ENCODE results near the gene KAT2B. TPM values are rescaled to one million over a fixed set of nuclear protein-coding genes. Genes with fewer than 3 reads are reported as not detected.

The KAT2B gene
- total and polyA plus RNA-seq, 4 donors = 7.5 to 58.5 (median 16.3) TPM

DNA sequence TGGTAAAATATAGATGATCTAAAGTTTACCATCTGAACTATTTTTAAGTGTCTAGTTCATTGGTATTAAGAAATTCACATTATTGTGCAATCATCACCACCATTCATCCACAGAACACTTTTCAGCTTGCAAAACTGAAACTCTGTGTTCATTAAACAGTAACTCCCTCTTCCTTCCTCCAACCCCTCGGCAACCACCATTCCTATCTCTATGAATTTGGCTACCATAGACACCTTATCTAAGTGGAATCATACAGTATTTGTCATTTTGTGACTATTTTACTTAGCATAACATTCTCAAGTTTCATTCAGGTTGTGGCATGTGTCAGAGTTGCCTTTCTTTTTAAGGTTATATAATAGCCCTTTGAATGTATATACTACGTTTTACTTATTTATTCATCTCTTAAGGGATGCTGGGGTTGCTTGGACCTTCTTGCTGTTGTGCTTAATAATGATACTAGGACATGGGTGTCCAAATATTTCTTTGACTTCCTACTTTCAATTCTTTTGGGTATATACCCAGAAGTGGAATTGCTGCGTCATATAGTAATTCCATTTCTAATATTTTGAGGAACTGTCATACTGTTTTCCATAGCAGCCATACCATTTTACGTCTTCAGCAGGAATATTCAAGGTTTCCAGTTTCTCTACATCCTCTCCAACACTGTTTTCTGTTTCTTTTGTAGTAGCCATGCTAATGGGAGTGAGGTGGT lies 20.9 kb downstream of the KAT2B start (continued):
- TF ChIP-seq, protein P1, sequence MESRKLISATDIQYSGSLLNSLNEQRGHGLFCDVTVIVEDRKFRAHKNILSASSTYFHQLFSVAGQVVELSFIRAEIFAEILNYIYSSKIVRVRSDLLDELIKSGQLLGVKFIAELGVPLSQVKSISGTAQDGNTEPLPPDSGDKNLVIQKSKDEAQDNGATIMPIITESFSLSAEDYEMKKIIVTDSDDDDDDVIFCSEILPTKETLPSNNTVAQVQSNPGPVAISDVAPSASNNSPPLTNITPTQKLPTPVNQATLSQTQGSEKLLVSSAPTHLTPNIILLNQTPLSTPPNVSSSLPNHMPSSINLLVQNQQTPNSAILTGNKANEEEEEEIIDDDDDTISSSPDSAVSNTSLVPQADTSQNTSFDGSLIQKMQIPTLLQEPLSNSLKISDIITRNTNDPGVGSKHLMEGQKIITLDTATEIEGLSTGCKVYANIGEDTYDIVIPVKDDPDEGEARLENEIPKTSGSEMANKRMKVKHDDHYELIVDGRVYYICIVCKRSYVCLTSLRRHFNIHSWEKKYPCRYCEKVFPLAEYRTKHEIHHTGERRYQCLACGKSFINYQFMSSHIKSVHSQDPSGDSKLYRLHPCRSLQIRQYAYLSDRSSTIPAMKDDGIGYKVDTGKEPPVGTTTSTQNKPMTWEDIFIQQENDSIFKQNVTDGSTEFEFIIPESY (IDR thresholded peaks at IDR 0.05) = peak; percentile 37

DNA sequence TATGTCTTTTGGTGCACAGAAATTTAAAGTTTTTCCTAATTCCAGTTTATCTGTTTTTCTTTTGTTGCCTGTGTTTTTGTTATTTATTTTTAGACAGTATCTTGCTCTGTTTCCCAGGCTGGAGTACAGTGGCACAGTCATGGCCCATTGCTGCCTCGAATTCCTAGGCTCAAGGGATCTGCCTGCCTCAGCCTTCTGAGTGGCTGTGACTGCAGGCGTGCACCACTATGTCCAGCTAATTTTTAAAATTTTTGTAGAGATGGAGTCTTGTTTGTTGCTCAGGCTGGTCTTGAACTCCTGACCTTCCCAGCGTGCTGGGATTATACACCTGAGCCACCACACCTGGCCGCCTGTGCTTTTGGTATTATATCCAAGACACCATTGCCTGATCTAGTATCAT lies 22.8 kb downstream of the KAT2B start:
- H3K4me1 ChIP-seq (ENCODE audit: control insufficient read depth in 4 of 4, insufficient read depth in 4 of 4, low read length in 3 of 4) = peaks cover 0 to 10% (median 6%) of the 10 kb centered on the region in 4 donors
- no peak for TF ChIP-seq FOXA1 (IDR thresholded peaks at IDR 0.05)
- TF ChIP-seq HNF4G (IDR thresholded peaks at IDR 0.05) = no peak
- TF ChIP-seq HNF4A (conservative IDR thresholded peaks at IDR 0.05) = no peak
- TF ChIP-seq TAF1 (conservative IDR thresholded peaks at IDR 0.05) = no peak
- no peak for TF ChIP-seq YY1 (IDR thresholded peaks at IDR 0.05)
- TF ChIP-seq, protein P2, sequence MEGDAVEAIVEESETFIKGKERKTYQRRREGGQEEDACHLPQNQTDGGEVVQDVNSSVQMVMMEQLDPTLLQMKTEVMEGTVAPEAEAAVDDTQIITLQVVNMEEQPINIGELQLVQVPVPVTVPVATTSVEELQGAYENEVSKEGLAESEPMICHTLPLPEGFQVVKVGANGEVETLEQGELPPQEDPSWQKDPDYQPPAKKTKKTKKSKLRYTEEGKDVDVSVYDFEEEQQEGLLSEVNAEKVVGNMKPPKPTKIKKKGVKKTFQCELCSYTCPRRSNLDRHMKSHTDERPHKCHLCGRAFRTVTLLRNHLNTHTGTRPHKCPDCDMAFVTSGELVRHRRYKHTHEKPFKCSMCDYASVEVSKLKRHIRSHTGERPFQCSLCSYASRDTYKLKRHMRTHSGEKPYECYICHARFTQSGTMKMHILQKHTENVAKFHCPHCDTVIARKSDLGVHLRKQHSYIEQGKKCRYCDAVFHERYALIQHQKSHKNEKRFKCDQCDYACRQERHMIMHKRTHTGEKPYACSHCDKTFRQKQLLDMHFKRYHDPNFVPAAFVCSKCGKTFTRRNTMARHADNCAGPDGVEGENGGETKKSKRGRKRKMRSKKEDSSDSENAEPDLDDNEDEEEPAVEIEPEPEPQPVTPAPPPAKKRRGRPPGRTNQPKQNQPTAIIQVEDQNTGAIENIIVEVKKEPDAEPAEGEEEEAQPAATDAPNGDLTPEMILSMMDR (IDR thresholded peaks at IDR 0.05; ENCODE audit: low read depth, low read length, missing input control) = no peak
- TF ChIP-seq RAD21 (IDR thresholded peaks at IDR 0.05) = no peak
- TF ChIP-seq, protein P3, sequence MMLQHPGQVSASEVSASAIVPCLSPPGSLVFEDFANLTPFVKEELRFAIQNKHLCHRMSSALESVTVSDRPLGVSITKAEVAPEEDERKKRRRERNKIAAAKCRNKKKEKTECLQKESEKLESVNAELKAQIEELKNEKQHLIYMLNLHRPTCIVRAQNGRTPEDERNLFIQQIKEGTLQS (IDR thresholded peaks at IDR 0.05) = no peak
- no peak for TF ChIP-seq GABPA (IDR thresholded peaks at IDR 0.05 in 1 of 2, conservative IDR thresholded peaks at IDR 0.05 in 1 of 2)
- TF ChIP-seq, protein P4, sequence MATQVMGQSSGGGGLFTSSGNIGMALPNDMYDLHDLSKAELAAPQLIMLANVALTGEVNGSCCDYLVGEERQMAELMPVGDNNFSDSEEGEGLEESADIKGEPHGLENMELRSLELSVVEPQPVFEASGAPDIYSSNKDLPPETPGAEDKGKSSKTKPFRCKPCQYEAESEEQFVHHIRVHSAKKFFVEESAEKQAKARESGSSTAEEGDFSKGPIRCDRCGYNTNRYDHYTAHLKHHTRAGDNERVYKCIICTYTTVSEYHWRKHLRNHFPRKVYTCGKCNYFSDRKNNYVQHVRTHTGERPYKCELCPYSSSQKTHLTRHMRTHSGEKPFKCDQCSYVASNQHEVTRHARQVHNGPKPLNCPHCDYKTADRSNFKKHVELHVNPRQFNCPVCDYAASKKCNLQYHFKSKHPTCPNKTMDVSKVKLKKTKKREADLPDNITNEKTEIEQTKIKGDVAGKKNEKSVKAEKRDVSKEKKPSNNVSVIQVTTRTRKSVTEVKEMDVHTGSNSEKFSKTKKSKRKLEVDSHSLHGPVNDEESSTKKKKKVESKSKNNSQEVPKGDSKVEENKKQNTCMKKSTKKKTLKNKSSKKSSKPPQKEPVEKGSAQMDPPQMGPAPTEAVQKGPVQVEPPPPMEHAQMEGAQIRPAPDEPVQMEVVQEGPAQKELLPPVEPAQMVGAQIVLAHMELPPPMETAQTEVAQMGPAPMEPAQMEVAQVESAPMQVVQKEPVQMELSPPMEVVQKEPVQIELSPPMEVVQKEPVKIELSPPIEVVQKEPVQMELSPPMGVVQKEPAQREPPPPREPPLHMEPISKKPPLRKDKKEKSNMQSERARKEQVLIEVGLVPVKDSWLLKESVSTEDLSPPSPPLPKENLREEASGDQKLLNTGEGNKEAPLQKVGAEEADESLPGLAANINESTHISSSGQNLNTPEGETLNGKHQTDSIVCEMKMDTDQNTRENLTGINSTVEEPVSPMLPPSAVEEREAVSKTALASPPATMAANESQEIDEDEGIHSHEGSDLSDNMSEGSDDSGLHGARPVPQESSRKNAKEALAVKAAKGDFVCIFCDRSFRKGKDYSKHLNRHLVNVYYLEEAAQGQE (IDR thresholded peaks at IDR 0.05) = no peak
- TF ChIP-seq, protein P5, sequence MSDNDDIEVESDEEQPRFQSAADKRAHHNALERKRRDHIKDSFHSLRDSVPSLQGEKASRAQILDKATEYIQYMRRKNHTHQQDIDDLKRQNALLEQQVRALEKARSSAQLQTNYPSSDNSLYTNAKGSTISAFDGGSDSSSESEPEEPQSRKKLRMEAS (IDR thresholded peaks at IDR 0.05) = no peak
- no peak for TF ChIP-seq RXRA (IDR thresholded peaks at IDR 0.05)
- TF ChIP-seq SP1 (IDR thresholded peaks at IDR 0.05) = no peak
- no peak for TF ChIP-seq NR2F2 (IDR thresholded peaks at IDR 0.05)
- TF ChIP-seq JUND (IDR thresholded peaks at IDR 0.05) = no peak
- no peak for TF ChIP-seq EGR1 (IDR thresholded peaks at IDR 0.05; ENCODE audit: low read depth in 2 of 2)
- no peak overlapping the region for H3K4me3 ChIP-seq (ENCODE audit: low read depth in 1 of 3, low read length in 3 of 3)
- no peak for DNase-seq (ENCODE audit: low spot score)
- no peaks in the 10 kb centered on the region for H3K9me3 ChIP-seq (ENCODE audit: control insufficient read depth in 4 of 4, low read length in 3 of 4)
- no peaks in the 10 kb centered on the region for H3K36me3 ChIP-seq (ENCODE audit: control insufficient read depth in 4 of 4, insufficient read depth in 3 of 4, low read depth in 1 of 4, low read length in 3 of 4)
- no peak overlapping the region for H3K27ac ChIP-seq (ENCODE audit: low read depth in 1 of 2, low read length in 2 of 2)
- WGBS = 95% methylated on average over 4 of the region's 4 CpGs
- H3K9ac ChIP-seq (ENCODE audit: low read depth in 1 of 2, low read length in 2 of 2) = no peak overlapping the region
- no peaks in the 10 kb centered on the region for H3K27me3 ChIP-seq (ENCODE audit: control insufficient read depth in 4 of 4, insufficient read depth in 4 of 4, low read length in 3 of 4)
